ENCODE measurements around the gene RAPGEF4.

DNA sequence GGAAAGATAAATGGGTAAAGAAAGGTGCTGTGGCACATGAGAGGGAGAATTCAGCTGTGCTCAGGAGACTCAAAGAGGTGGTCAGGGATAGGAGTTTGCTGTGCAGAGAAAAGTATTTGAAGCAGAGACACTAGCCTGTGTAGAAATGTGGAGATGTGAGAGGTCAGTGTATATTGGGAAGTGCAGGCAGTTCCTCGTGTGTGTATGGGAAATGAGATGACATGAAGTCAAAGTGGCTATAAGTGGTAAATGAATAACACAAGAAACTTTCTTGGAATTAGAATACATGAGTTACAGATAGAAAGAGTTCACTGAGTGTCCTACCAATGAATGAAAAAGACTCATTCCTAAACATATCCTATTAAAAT is 351.6 kb downstream of the RAPGEF4 start:
- TF ChIP-seq CHD2 (IDR thresholded peaks at IDR 0.05; ENCODE audit: low read length) (no peak), TAF1 (IDR thresholded peaks at IDR 0.05; ENCODE audit: low read depth, low read length) (no peak), POLR2AphosphoS5 (IDR thresholded peaks at IDR 0.05; ENCODE audit: low read depth, low read length) (no peak), EZH2 (IDR thresholded peaks at IDR 0.05; ENCODE audit: low read depth, low read length, severe bottlenecking) (no peak)
- TF ChIP-seq, protein P1, sequence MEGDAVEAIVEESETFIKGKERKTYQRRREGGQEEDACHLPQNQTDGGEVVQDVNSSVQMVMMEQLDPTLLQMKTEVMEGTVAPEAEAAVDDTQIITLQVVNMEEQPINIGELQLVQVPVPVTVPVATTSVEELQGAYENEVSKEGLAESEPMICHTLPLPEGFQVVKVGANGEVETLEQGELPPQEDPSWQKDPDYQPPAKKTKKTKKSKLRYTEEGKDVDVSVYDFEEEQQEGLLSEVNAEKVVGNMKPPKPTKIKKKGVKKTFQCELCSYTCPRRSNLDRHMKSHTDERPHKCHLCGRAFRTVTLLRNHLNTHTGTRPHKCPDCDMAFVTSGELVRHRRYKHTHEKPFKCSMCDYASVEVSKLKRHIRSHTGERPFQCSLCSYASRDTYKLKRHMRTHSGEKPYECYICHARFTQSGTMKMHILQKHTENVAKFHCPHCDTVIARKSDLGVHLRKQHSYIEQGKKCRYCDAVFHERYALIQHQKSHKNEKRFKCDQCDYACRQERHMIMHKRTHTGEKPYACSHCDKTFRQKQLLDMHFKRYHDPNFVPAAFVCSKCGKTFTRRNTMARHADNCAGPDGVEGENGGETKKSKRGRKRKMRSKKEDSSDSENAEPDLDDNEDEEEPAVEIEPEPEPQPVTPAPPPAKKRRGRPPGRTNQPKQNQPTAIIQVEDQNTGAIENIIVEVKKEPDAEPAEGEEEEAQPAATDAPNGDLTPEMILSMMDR (IDR thresholded peaks at IDR 0.05; ENCODE audit: control extremely low read depth in 1 of 3, insufficient read depth in 1 of 3, low read depth in 1 of 3, low read length in 3 of 3) = no peak

Data from H1 (cell line).